Stomach (tissue), 4 donors: ENCODE measurements around the gene TTC39C.

Experiments used
- EP300 ChIP-seq: sonication (generic); formaldehyde crosslinking; IDR thresholded peaks from one replicate; pipeline ENCODE4 v1.6.1; 2017; ENCODE audit warnings: antibody characterized with exemption
- POLR2A ChIP-seq, 4 donors: fragments of 450-650 bp; IDR thresholded peaks; one replicate each; pipeline ENCODE4 v1.6.1; 2016; ENCODE audit warnings: antibody characterized with exemption in 4 of 4, control low read depth in 2 of 4, mild to moderate bottlenecking in 1 of 4, moderate library complexity in 1 of 4
- POLR2AphosphoS5 ChIP-seq, 3 donors: sonication (generic); formaldehyde crosslinking; IDR thresholded peaks; one replicate each; pipeline ENCODE4 v1.6.1; 2016; ENCODE audit warnings: antibody characterized with exemption in 3 of 3
- TF ChIP-seq, protein P1 (sequence below), 7 experiments: fragments of 450-650 bp in 4 of 7; fragments of 200-600 bp in 3 of 7; sonication (generic) in 3 of 7; IDR thresholded peaks; one replicate each; pipeline ENCODE4 v1.5.1; 2016 to 2019; ENCODE audit warnings: antibody characterized with exemption in 7 of 7, control low read depth in 2 of 7, mild to moderate bottlenecking in 1 of 7

DNA sequence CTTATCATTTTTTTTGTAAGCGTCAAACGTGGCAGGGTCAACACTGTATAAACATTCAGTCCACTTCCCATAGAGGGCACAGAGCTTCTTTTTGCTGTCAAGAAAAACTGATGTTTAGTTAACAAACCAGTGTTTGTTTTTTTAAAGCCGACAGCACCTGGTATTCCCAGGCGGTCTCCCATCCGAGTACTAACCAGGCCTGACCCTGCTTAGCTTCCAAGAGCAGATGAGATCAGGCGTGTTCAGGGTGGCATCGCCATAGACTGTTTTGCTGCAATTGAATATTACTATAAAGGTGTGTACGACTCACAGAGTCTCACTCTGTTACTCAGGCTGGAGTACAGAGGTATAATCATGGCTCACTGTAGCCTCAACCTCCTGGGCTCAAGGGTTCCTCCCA lies 155.8 kb downstream of the TTC39C start:
- TF ChIP-seq, protein P1, sequence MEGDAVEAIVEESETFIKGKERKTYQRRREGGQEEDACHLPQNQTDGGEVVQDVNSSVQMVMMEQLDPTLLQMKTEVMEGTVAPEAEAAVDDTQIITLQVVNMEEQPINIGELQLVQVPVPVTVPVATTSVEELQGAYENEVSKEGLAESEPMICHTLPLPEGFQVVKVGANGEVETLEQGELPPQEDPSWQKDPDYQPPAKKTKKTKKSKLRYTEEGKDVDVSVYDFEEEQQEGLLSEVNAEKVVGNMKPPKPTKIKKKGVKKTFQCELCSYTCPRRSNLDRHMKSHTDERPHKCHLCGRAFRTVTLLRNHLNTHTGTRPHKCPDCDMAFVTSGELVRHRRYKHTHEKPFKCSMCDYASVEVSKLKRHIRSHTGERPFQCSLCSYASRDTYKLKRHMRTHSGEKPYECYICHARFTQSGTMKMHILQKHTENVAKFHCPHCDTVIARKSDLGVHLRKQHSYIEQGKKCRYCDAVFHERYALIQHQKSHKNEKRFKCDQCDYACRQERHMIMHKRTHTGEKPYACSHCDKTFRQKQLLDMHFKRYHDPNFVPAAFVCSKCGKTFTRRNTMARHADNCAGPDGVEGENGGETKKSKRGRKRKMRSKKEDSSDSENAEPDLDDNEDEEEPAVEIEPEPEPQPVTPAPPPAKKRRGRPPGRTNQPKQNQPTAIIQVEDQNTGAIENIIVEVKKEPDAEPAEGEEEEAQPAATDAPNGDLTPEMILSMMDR (IDR thresholded peaks at IDR 0.05): no peak
- TF ChIP-seq EP300 (no peak), POLR2AphosphoS5 (IDR thresholded peaks at IDR 0.05) (no peak), POLR2A (IDR thresholded peaks at IDR 0.05) (no peak)
